GM18909 (cell line): ENCODE measurements around the gene KREMEN2.
A peak's percentile ranks its signal among the peaks of the same experiment; 100 is the strongest.

Experiments
- ATAC-seq: cut with Tn5 transposase; IDR thresholded peaks from one replicate; pipeline ENCODE4 v1.9.1; 2021; ENCODE audit warnings: mild to moderate bottlenecking; ENCODE audit not compliant: unreplicated experiment, poor library complexity

Gene KREMEN2

DNA sequence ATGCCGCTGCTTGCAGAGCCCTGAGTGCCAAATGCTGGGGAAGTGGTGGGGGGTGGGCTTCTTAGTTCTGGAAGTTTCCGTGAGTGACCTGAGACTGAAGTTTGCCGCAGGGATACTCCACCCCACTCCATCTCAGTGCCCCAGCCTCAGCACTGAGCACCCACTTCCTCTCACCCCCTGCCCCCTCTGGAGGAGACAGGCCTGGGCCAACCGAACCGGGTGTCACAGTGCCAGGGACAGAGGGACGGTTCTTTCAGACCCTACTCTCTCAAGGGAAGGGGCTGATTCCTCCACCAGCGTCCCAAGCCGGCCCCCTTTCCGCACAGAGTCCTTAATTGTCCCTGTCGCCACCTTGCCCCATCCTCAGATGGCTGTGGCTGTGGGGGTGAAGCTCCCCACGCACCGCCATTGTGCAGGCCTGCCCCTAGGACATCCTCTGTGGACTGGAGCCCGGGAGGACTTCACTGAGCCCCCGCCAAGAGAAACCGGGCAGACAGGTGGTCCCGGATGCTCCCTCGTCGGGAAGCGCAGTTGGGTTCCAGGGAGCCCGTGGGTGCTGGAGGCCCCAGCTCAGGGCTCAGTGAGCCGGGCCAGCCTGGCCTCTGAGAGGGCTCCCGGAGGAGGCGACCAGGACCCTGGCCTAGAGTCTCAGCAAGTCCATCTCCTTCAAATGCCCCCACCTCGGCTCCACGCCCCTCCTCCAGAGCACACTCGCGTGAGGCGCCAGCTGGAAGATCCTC lies 1.6 kb upstream of the KREMEN2 start:
- no peak for ATAC-seq

DNA sequence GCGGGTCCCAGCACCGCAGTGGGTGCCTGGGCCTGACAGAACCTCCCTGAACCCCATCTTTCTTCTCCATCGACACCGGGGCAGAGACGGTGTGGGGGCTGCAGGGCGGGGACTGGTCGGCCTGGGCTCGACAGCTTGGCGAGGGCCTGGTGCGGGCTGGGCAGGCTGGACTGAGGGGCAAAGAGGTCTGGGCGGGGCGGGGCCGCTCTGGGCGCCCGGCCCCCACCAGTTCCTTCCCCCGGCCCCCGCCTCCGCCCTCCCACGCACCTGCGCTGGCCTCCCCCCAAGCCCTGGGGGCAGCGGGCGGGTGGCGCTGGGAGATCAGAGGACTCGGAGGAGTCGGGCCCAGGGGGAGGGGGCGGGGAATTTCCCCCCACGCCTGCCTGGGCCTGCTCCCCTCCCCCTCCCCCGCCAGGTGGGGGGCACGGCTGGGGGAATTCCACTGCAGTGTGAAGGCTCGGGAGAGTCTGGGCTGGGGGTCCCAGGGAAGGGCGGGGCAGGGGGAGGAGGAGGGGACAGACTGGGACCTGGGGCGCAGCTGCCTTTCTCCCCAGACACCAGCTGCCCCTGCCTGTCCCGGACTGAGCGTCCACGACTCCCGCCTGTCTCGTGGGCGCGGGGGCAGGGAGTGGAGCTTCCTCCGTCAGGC lies 877 bp upstream of the KREMEN2 start:
- no peak for ATAC-seq

DNA sequence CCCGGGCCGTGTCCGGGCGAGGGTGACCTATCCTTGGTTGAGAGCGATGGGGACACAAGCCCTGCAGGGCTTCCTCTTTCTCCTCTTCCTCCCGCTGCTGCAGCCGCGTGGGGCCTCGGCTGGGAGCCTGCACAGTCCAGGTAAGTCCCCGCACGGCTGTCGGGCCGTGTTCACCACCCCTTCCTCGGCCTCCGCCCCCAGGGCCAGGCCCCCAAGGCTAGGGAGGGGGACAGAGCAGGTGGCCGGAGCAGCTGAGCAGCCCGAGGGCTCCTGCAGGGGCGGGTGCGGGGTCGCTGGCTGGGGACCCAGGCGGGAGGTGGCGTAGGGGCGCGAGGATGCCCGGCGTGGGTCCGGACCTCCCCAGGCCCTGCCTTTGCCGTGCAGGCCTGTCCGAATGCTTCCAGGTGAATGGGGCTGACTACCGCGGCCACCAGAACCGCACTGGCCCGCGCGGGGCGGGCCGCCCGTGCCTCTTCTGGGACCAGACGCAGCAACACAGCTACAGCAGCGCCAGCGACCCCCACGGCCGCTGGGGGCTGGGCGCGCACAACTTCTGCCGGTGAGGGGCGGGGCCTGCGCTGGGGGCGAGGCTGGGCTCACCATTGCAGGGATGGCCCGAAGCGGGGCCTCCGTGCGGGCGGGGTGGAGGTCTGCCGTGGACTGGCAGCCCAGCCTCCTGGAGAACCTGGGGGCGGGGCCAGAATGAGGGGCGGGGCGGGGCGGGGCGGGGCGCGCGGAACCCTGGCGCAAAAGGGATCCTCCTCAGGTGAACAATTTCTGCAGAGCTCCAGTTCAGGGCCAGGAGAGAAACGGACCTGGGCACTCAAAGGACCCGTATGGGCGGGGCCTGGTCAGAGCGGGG lies 631 bp downstream of the KREMEN2 start:
- no peak for ATAC-seq

DNA sequence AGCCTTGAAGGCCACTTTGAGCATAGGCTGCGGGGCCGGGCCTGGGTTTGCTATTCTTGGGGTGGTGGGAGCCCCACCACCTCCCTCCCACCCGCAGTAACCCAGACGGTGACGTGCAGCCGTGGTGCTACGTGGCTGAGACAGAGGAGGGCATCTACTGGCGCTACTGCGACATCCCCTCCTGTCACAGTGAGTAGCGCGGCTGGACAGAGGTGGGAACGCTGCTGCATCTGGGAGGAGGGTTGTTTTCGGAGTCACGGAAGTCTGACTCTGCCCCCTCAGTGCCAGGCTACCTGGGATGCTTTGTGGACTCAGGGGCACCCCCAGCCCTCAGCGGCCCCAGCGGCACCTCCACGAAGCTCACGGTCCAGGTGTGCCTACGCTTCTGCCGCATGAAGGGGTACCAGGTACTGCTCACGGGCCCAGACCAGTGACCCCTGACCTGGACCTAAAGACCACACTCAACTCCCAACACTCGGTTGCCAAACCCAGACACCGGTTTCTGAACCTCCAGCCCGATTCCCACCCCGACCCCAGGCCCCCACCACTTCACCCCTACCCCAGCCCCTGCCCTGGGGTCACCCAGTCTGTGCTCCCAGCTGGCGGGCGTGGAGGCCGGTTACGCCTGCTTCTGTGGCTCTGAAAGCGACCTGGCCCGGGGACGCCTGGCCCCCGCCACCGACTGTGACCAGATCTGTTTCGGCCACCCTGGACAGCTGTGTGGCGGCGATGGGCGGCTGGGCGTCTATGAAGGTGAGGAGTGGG lies 2.1 kb downstream of the KREMEN2 start:
- ATAC-seq: no peak

DNA sequence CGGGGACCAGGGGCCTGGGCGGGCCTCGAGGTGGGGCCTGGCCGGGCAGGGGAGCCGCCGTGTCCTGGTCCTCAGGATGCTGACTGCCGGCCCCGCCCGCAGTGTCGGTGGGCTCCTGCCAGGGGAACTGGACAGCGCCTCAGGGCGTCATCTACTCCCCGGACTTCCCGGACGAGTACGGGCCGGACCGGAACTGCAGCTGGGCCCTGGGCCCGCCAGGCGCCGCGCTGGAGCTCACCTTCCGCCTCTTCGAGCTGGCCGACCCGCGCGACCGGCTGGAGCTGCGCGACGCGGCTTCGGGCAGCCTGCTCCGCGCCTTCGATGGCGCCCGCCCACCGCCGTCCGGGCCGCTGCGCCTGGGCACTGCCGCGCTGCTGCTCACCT lies 2.7 kb downstream of the KREMEN2 start:
- no peak for ATAC-seq

DNA sequence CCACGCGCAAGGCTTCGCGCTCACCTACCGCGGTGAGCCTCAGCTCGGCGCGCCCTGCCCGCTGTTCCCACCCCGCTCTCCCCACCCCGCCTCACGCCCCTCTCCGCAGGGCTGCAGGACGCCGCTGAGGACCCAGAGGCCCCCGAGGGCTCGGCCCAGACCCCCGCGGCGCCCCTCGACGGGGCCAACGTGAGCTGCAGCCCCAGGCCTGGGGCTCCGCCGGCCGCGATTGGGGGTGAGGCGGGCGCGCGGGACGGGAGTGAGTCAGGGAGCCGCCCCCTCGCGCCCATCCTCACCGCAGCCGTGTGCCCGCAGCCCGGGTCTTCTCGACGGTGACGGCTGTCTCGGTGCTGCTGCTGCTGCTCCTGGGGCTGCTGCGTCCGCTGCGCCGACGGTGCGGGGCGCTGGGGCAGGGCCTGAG lies 3.1 kb downstream of the KREMEN2 start:
- no peak for ATAC-seq

DNA sequence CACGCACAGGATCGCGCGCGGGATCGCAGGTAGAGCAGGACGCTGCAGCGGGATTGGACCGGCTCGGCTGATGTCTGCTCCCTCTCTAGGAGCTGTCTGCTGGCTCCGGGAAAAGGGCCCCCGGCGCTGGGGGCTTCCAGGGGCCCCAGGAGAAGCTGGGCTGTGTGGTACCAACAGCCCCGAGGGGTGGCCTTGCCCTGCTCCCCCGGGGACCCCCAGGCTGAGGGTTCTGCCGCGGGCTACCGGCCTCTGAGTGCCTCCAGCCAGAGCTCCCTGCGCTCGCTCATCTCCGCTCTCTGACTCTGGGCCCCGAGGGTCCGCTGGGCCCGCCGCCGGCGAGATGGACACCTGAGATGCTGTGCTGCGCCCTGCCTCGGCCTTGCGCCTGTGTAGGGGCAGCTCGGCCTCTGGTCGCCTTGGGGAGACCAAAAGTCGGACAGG lies 3.7 kb downstream of the KREMEN2 start:
- ATAC-seq: no peak

DNA sequence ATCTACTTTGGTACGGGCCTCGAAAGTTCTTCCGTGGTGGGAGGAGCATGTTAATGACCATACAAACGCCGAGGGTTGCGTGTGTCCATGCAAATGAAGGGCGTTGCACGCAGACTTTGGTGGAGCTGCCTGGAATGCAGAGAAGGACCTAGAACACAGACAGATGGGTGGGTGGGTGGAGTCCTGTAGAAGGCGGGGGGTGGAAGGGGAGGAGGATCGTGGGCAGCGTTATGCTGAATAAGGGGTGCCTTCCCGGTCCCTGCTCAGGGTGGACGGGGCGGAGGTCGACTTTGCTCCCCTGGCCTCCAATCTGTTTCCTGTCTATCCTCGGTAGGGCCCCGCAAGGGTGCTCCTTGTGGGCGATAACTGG lies 4.3 kb downstream of the KREMEN2 start:
- no peak for ATAC-seq

DNA sequence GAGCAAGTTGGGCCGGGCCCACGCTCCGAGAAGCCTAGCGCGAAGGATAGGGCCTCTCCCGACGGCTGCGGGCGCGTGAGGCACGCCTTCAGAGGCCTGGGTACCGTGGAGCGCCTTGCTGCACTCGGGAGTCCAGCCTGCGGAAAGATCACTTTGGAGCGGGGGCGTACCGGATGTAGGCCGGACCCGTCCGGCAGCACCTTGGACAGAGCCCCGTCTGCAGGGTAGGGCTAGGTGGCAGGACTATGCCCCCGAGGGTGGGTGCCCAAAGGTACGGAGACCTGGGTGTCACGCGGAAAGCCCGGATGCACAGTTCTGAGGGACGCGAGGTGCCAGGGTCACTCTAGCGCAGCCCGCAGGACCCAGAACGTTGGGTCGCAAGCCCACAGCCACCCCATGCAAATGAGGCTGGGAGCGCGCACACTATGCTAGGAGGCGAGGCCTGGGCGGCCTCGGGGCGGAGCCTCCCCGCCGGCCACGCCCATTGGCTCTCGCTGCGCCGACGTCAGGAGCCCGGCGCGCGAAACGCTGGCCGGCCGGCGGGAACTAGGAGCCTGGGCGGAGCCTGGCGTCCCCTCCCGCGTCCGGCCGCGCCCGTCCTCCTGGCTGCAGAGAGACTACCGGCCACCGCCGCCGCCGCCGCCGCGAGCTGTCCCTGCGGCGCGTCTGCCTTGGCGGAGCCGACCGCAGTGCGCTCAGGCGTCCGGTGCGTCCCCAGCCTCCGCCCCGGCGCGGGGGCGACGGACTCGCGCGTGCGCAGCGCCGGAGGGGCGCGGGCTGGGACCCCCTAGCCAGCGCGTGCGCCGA lies 4.9 kb downstream of the KREMEN2 start, which contains the start of gene PAQR4:
PAQR4 (plus strand) TSS at position 611 of the 807 bp plus-strand sequence. CDS start 327 bp downstream, outside the sequence.
- peak; percentile 79 for ATAC-seq

DNA sequence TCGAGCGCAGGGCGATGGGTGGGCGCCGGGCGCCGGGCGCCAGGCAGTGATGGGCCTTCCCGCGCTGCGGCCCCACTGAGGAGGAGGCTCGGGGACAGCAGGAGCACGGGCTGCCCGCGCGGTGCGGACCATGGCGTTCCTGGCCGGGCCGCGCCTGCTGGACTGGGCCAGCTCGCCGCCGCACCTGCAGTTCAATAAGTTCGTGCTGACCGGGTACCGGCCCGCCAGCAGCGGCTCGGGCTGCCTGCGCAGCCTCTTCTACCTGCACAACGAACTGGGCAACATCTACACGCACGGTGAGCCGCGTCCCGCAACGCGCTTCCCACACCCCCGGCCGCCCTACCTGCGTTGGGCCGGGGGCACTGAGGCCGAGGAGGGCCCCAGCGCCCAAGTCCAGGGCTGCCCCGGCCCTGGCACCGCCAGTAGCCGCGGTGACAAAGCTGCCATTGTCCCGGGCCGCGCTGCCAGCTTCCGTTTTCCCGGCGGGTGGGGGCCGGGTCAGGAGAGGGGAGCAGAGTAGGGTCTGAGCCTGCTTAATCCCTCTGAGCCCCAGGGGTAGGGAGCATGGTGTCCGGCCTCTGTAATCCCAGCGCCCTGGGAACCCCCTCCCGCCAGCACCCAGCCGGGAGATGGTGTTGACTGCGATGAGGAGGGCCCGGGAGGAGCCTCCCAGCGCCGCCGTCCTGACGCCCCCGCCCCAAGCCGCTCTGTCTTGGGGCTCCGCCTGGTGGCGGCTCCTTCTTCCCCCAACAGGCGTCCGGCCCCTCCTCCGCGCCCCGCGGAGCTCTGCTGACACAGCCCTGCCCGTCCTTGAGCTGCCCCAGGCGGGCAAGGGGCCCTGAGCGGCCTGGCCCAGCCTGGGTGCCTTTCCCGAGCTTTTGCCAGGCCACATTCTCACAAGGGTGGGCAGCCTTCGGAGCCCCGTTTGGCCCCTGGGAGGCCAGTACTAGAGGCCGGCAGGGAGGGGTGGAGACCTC lies 5.8 kb downstream of the KREMEN2 start:
- ATAC-seq: peak; percentile 38

DNA sequence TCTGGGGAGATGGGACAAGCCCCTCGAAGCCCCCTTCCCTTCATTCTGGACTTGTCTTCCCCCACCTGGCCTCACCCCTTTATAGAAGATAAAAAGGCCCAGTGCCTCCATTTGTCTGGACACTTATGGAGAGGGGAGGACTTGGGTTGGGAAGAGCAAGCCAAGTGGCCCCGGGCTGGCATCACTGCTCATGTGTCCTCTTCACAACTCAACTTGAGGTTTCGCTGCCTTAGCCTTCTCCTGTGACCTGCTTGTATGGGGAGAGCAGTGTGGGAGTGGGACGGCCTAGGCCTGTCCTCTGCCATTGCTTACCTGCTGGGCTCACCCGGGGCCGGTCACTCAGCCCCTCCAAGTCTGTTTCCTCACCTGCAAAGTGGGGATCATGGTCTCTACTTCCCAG lies 6.5 kb downstream of the KREMEN2 start:
- ATAC-seq: no peak

DNA sequence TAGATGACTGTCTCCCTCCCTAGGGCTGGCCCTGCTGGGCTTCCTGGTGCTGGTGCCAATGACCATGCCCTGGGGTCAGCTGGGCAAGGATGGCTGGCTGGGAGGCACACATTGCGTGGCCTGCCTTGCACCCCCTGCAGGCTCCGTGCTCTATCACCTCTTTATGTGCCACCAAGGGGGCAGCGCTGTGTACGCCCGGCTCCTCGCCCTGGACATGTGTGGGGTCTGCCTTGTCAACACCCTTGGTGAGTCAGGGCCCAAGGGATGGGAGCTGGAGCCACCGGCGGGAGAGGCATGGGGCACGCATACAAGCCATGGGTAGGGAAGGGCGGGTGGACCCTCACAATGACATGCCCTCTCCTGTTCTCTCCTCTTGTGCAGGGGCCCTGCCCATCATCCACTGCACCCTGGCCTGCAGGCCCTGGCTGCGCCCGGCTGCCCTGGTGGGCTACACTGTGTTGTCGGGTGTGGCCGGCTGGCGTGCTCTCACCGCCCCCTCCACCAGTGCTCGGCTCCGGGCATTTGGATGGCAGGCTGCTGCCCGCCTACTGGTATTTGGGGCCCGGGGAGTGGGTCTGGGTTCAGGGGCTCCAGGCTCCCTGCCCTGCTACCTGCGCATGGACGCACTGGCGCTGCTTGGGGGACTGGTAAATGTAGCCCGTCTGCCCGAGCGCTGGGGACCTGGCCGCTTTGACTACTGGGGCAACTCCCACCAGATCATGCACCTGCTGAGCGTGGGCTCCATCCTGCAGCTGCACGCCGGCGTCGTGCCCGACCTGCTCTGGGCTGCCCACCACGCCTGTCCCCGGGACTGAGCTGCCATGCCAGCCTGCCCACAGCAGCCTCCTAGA lies 7.3 kb downstream of the KREMEN2 start:
- no peak for ATAC-seq

DNA sequence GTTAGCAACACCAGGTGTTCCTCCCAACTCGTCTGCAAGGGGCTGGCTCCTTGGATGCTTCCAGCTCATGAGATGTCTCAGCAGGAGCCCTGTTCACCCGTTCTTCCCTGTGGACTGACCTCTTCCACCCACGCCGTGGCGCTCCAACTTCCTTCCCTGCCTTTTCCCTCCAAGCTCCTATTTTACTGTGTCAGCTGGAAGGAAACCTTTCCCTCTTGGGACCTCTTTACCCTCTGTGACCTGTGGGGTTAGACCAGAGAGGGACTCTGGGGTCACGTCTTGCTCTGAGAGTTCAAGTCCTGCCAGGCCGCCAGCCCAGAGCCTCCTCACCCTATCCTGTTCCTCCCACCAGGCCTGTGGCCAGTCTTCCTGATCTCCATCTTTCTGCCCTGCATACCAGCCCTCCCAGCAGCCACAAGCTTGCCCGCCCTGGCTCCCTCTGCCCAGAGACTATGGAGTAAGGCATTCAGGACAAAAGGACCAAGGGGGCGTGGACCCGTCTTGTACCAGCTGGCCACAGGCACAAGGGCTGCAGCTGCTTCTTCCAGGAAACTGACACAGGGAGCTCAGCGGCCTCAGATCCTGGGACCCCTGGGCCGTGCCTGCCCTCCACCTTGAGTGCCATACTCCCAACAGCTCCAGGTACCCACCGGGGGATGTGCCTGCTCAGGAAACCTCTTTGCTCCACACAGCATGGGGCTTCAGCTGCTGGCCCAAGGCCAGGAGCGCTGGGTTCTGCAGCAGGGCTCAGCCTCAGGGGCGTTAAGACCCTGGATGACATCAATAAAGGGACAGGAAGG lies 8.1 kb downstream of the KREMEN2 start:
- ATAC-seq: no peak

DNA sequence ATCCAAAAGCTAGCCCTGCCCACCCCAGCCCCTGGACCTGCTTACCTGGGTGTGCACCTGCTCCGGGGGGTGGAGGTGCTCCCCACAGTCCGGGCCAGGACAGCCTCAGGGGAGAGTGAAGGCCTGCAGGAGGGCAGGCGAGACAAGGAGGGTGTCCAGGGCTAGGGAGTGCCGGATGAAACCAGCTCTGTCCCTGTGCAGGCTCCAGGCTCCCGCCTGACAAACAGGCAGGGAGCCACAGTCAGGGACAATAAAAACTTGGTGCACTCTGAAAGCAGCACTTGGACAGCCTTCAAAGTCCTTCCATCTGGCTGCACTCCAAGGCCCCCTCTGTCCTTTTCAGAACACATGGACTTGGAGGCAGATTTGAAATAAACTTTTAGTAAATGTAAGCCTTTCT lies 9.0 kb downstream of the KREMEN2 start:
- no peak for ATAC-seq

DNA sequence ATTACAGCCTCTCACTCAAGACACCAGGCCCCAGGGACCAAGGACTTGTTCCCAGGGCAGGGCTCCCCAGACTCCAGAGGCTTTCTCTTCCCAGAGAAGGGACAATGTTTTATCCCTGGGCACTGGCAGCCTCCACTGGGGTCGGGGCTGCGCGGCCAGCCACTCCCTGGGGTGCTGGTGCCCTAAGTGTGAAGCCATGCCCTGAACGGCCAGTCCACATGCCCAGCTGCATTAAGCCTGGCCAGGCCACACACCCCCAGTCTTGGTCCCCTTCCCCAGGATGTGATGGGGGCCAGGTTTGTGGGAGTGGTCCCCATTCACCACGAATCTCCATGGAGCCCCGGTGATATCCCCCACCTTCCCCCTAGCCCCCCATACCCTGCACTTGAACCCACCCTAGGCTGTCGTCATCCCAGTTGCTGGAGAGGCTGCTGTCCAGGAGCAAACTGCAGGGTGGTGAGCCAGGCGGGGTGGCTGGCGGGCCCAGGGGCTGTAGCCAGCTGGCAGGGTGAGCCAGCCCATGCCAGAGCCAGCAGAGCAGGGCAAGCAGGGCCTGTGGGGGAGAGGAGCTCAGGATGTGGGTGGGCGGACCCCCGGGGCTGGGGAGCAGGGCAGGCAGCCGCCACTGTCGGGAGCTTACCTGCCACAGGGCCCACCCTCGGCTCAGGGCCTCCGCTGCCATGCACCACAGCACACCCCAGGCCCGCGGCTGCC lies 9.7 kb downstream of the KREMEN2 start:
- ATAC-seq: no peak
